IMR-90 (cell line): ENCODE measurements around the gene ATG9A. TPM values are rescaled to one million over a fixed set of nuclear protein-coding genes. Genes with fewer than 3 reads are reported as not detected.
A peak's percentile ranks its signal among the peaks of the same experiment; 100 is the strongest.

Source experiments
- ATAC-seq: fragments of 200-7000 bp; cut with Tn5 transposase; 2 replicates; pipeline ENCODE4 v1.9.1; 2020; ENCODE audit warnings: low read depth, mild to moderate bottlenecking, moderate library complexity
- BruUV-seq: library from RNA; stranded (reverse); fragments of 400-500 nt; replicated peaks from 2 replicates; lab custom pipeline; 2021; lab: Mats Ljungman, UMichigan
- CTCF ChIA-PET: fragments of 300-600 bp; formaldehyde crosslinking; extraction: SDS; loops from one replicate; lab custom pipeline; 2021; ENCODE audit warnings: antibody characterized with exemption; lab: Yijun Ruan, JAX
- POLR2A ChIA-PET: fragments of 300-600 bp; sonication (Branson Sonifier 250); formaldehyde crosslinking; loops from one replicate; lab custom pipeline; 2022; ENCODE audit warnings: antibody characterized with exemption; ENCODE audit not compliant: unreplicated experiment; lab: Charles Lee
- DNase-seq: peaks from one replicate; pipeline ENCODE4 v3.0.0; 2013
- H2AFZ ChIP-seq: replicated peaks from 2 replicates; pipeline ENCODE3; 2013; ENCODE audit warnings: low read length, mild to moderate bottlenecking; ENCODE audit not compliant: poor library complexity
- H2AK5ac ChIP-seq: 2 replicates; pipeline ENCODE4 v1.6.1; 2013; ENCODE audit warnings: low read depth, low read length, inconsistent platforms
- H2AK9ac ChIP-seq: replicated peaks from 2 replicates; pipeline ENCODE3; 2013; ENCODE audit warnings: mild to moderate bottlenecking, low read depth, low read length, moderate library complexity; ENCODE audit not compliant: poor library complexity
- H2BK120ac ChIP-seq: 2 replicates; pipeline ENCODE4 v1.6.1; 2013; ENCODE audit warnings: low read depth, low read length, inconsistent platforms
- H2BK15ac ChIP-seq: 3 replicates; pipeline ENCODE4 v1.6.1; 2013; ENCODE audit warnings: low read depth, low read length, inconsistent platforms
- H2BK20ac ChIP-seq: 2 replicates; pipeline ENCODE4 v1.6.1; 2013; ENCODE audit warnings: low read depth, mild to moderate bottlenecking, inconsistent platforms, low read length, moderate library complexity
- H2BK5ac ChIP-seq: 2 replicates; pipeline ENCODE4 v1.6.1; 2013; ENCODE audit warnings: mild to moderate bottlenecking, low read depth, low read length, inconsistent platforms; ENCODE audit not compliant: poor library complexity, severe bottlenecking
- H3K14ac ChIP-seq: replicated peaks from 2 replicates; pipeline ENCODE4 v1.6.1; 2013; ENCODE audit warnings: low read depth, low read length, inconsistent platforms
- H3K18ac ChIP-seq: 2 replicates; pipeline ENCODE4 v1.6.1; 2013; ENCODE audit warnings: low read depth, low read length, control low read depth
- H3K23ac ChIP-seq: 2 replicates; pipeline ENCODE4 v1.6.1; 2013; ENCODE audit warnings: low read depth, low read length, inconsistent platforms
- H3K27ac ChIP-seq: 2 replicates; pipeline ENCODE4 v1.5.1; 2013; ENCODE audit warnings: mild to moderate bottlenecking, control low read depth, low read length; ENCODE audit not compliant: insufficient read depth
- H3K27me3 ChIP-seq: 2 replicates; pipeline ENCODE4 v1.6.1; 2013; ENCODE audit warnings: low read length; ENCODE audit not compliant: control insufficient read depth, insufficient read depth
- H3K36me3 ChIP-seq: 2 replicates; pipeline ENCODE4 v1.6.1; 2013; ENCODE audit warnings: low read length, mixed read lengths; ENCODE audit not compliant: control insufficient read depth, insufficient read depth
- H3K4ac ChIP-seq: 2 replicates; pipeline ENCODE4 v1.6.1; 2013; ENCODE audit warnings: low read depth, low read length, inconsistent platforms
- H3K4me1 ChIP-seq: 2 replicates; pipeline ENCODE4 v1.6.1; 2013; ENCODE audit warnings: low read length, mixed read lengths; ENCODE audit not compliant: control insufficient read depth, insufficient read depth
- H3K4me2 ChIP-seq: 2 replicates; pipeline ENCODE4 v1.6.1; 2013; ENCODE audit warnings: low read depth, mild to moderate bottlenecking, control low read depth, low read length, moderate library complexity
- H3K4me3 ChIP-seq: 2 replicates; pipeline ENCODE4 v1.5.1; 2013; ENCODE audit warnings: low read depth, mild to moderate bottlenecking, control low read depth, low read length, moderate library complexity; ENCODE audit not compliant: insufficient read depth
- H3K56ac ChIP-seq: 2 replicates; pipeline ENCODE4 v1.6.1; 2013; ENCODE audit warnings: low read length, inconsistent platforms; ENCODE audit not compliant: insufficient read depth; ENCODE audit errors: extremely low read depth
- H3K79me1 ChIP-seq, 2 experiments: 2 replicates each; pipeline ENCODE4 v1.6.1; 2013; ENCODE audit warnings: low read length in 2 of 2, inconsistent platforms in 1 of 2, low read depth in 1 of 2
- H3K9ac ChIP-seq: 2 replicates; pipeline ENCODE4 v1.6.1; 2013; ENCODE audit warnings: low read depth, low read length, control low read depth
- H3K9me1 ChIP-seq: 2 replicates; pipeline ENCODE4 v1.6.1; 2013; ENCODE audit warnings: low read length, inconsistent platforms; ENCODE audit not compliant: insufficient read depth
- H3K9me3 ChIP-seq: 2 replicates; pipeline ENCODE4 v1.6.1; 2013; ENCODE audit warnings: low read length; ENCODE audit not compliant: control insufficient read depth, insufficient read depth
- H4K20me1 ChIP-seq: 2 replicates; pipeline ENCODE4 v1.6.1; 2013; ENCODE audit warnings: low read length, inconsistent platforms; ENCODE audit not compliant: insufficient read depth
- H4K5ac ChIP-seq: 2 replicates; pipeline ENCODE4 v1.6.1; 2013; ENCODE audit warnings: mild to moderate bottlenecking, low read depth, low read length, control low read depth
- H4K8ac ChIP-seq, 2 experiments: 2 replicates each; pipeline ENCODE4 v1.6.1; 2013; ENCODE audit warnings: low read depth in 2 of 2, low read length in 2 of 2, control low read depth in 1 of 2, inconsistent platforms in 1 of 2
- H4K91ac ChIP-seq: 2 replicates; pipeline ENCODE4 v1.6.1; 2013; ENCODE audit warnings: low read depth, low read length, inconsistent platforms; ENCODE audit not compliant: insufficient read depth
- CEBPB ChIP-seq: IDR thresholded peaks from 2 replicates; pipeline ENCODE4 v1.6.1; 2012; ENCODE audit warnings: low read depth, low read length, improper control_type of control experiment
- ELK1 ChIP-seq: fragments of 150-350 bp; IDR thresholded peaks from 2 replicates; pipeline ENCODE4 v1.6.1; 2016; ENCODE audit warnings: low read depth, mild to moderate bottlenecking, low read length, moderate library complexity, borderline replicate concordance
- FOS ChIP-seq: fragments of 150-350 bp; IDR thresholded peaks from 2 replicates; pipeline ENCODE4 v1.6.1; 2016; ENCODE audit warnings: low read depth, low read length
- MAZ ChIP-seq: IDR thresholded peaks from 2 replicates; pipeline ENCODE4 v1.6.1; 2012; ENCODE audit warnings: low read depth, mild to moderate bottlenecking, low read length, improper control_type of control experiment, moderate library complexity, borderline replicate concordance
- RFX5 ChIP-seq: IDR thresholded peaks from 2 replicates; pipeline ENCODE4 v1.8.0; 2012; ENCODE audit warnings: low read depth, mild to moderate bottlenecking, low read length, moderate library complexity
- WGBS, 2 experiments: methylation state at CpG; one replicate each; pipeline versions ENCODE4 v1.1.5 to v1.1.7; 2013; ENCODE audit warnings: missing lambda C conversion rate in 2 of 2; ENCODE audit not compliant: insufficient read length in 1 of 2; ENCODE audit errors: extremely low coverage in 2 of 2; 5-methylcytosine and 5-hydroxymethylcytosine counted together
- dilution Hi-C: fragments of 300-500 bp; cut with HindIII; formaldehyde crosslinking; loops from one replicate; pipeline ENCODE4 v1.14.3; 2018; ENCODE audit warnings: low sequenced_read_pairs; ENCODE audit not compliant: unreplicated experiment
- in situ Hi-C: fragments of 300-500 bp; cut with MboI; formaldehyde crosslinking; loops from 3 replicates; pipeline ENCODE4 v1.14.3; 2019; ENCODE audit warnings: low sequenced_read_pairs, inconsistent platforms, mixed read lengths
- intact Hi-C: fragments of 100-400 bp; cut with micrococcal nuclease; formaldehyde crosslinking; loops from 2 replicates; pipeline ENCODE4 v1.10.0; 2022
- polyA plus RNA-seq, 3 experiments: library from polyadenylated mRNA; depleted of rRNA; stranded (reverse); fragments of >200 nt; gene quantifications; 2 replicates each; pipeline ENCODE4 v1.2.3, GENCODE V29; 2012; ENCODE audit warnings: low replicate concordance in 1 of 3
- total RNA-seq: library from RNA; depleted of rRNA; stranded (reverse); fragments of >200 nt; gene quantifications from 2 replicates; pipeline ENCODE4 v1.2.3, GENCODE V29; 2012

Gene ATG9A
- total and polyA plus RNA-seq, 2 of the 4 experiments (the other 2 are of a cell fraction), result 35.1 to 58.3 TPM

GRCh38 chr2:219210196-219210885, 19.1 kb downstream of the ATG9A start:
- POLR2A ChIA-PET, result no interaction called here
- H4K91ac ChIP-seq, result no peak overlapping the region
- peak overlapping the region; percentile 47 for H2AK9ac ChIP-seq
- whole genome bisulfite sequencing, 2 experiments, result 100% methylated on average over 6 of the region's 24 CpGs; no CpG with 5 or more reads in 1 of the 2 experiments
- CTCF ChIA-PET, result no interaction called here
- BruUV-seq, result no TSS peak
- H3K27ac ChIP-seq, result no peak overlapping the region
- H4K8ac ChIP-seq, result no peak overlapping the region
- H3K18ac ChIP-seq, result no peak overlapping the region
- H4K20me1 ChIP-seq, result peaks cover 13% of the 10 kb centered on the region
- intact Hi-C loops (no loop called here), in situ Hi-C loops (no loop called here), dilution Hi-C loops (no loop called here)
- H3K9me3 ChIP-seq, result no peaks in the 10 kb centered on the region
- no peak overlapping the region for H3K9ac ChIP-seq
- no peaks in the 10 kb centered on the region for H3K27me3 ChIP-seq
- peaks cover 16% of the 10 kb centered on the region for H3K4me1 ChIP-seq
- peaks cover 8% of the 10 kb centered on the region; the same call in 1 of the 2 replicates for H3K9me1 ChIP-seq
- H3K36me3 ChIP-seq, result peaks cover 54% of the 10 kb centered on the region
- no peak overlapping the region for H2AK5ac ChIP-seq
- H2BK20ac ChIP-seq, result no peak overlapping the region
- DNase-seq (no peak), ATAC-seq (no peak)
- no peak overlapping the region for H4K5ac ChIP-seq
- H3K23ac ChIP-seq, result no peak overlapping the region
- no peak overlapping the region for H3K14ac ChIP-seq
- H2BK15ac ChIP-seq, result no peak overlapping the region
- no peak overlapping the region for H2BK5ac ChIP-seq
- no peak overlapping the region for H3K4ac ChIP-seq
- no peak overlapping the region for H3K4me2 ChIP-seq
- H3K56ac ChIP-seq, result no peak overlapping the region
- H2AFZ ChIP-seq, result no peak overlapping the region
- TF ChIP-seq CEBPB, result no peak
- no peak for TF ChIP-seq MAZ
- TF ChIP-seq RFX5, result no peak
- TF ChIP-seq FOS, result no peak
- TF ChIP-seq ELK1, result no peak
- no peak overlapping the region for H3K4me3 ChIP-seq
- H2BK120ac ChIP-seq, result no peak overlapping the region
- peaks cover 5 to 29% of the 10 kb centered on the region in 2 experiments; a peak in 3 of 4 replicates for H3K79me1 ChIP-seq
